H1 (cell line): Measurements from ENCODE around the gene SLC26A11. TPM values are rescaled to one million over a fixed set of nuclear protein-coding genes. Genes with fewer than 3 reads are reported as not detected.

Experiments used
- CTCF ChIA-PET: fragments of 300-600 bp; sonication (Branson Sonifier 250); formaldehyde crosslinking; loops from one replicate; lab custom pipeline; 2021; ENCODE audit not compliant: partially characterized antibody; lab: Charles Lee
- POLR2A ChIA-PET: fragments of 300-600 bp; sonication (Branson Sonifier 250); formaldehyde crosslinking; loops from one replicate; lab custom pipeline; 2021; ENCODE audit warnings: inconsistent platforms; ENCODE audit not compliant: partially characterized antibody; lab: Charles Lee
- DNase-seq, 2 experiments: peaks; one replicate each; pipeline versions ENCODE4 v3.0.0 to v3.0.0-alpha.2; 2010 to 2022; ENCODE audit warnings: low spot score in 2 of 2, low read depth in 1 of 2, mixed read lengths in 1 of 2
- FAIRE-seq: peaks from 2 replicates; lab custom pipeline; 2011; peaks lifted over from hg19 to GRCh38; lab: Jason Lieb, UNC
- H2AFZ ChIP-seq: 2 replicates; pipeline ENCODE4 v1.8.1; 2012; ENCODE audit warnings: low read length, inconsistent platforms
- H2AK5ac ChIP-seq: 2 replicates; pipeline ENCODE4 v1.6.1; 2013; ENCODE audit warnings: low read depth, low read length
- H2BK120ac ChIP-seq: replicated peaks from 2 replicates; pipeline ENCODE3; 2013; ENCODE audit warnings: low read depth, low read length, inconsistent platforms
- H2BK12ac ChIP-seq: 2 replicates; pipeline ENCODE4 v1.6.1; 2013; ENCODE audit warnings: low read depth, low read length
- H2BK15ac ChIP-seq: 2 replicates; pipeline ENCODE4 v1.6.1; 2013; ENCODE audit warnings: low read length
- H2BK20ac ChIP-seq: 2 replicates; pipeline ENCODE4 v1.6.1; 2013; ENCODE audit warnings: low read length
- H2BK5ac ChIP-seq: 2 replicates; pipeline ENCODE4 v1.6.1; 2013; ENCODE audit warnings: low read depth, low read length
- H3K14ac ChIP-seq: 2 replicates; pipeline ENCODE4 v1.6.1; 2013; ENCODE audit warnings: inconsistent platforms; ENCODE audit not compliant: insufficient read length
- H3K18ac ChIP-seq: 2 replicates; pipeline ENCODE4 v1.6.1; 2013; ENCODE audit warnings: low read length; ENCODE audit errors: extremely low read depth
- H3K23ac ChIP-seq: 2 replicates; pipeline ENCODE4 v1.6.1; 2013; ENCODE audit warnings: inconsistent platforms; ENCODE audit not compliant: insufficient read length
- H3K23me2 ChIP-seq: 2 replicates; pipeline ENCODE4 v1.6.1; 2013; ENCODE audit warnings: low read depth, low read length
- H3K27ac ChIP-seq: 2 replicates; pipeline ENCODE4 v1.6.1; 2011; ENCODE audit warnings: low read depth, low read length, inconsistent platforms
- H3K27me3 ChIP-seq, 4 experiments: replicated peaks in 1 of 4; 1 replicate in 1 of 4; 2 replicates in 3 of 4; pipeline versions ENCODE4 v1.6.1 to v1.8.1; 2011 to 2013; ENCODE audit warnings: low read length in 3 of 4, mild to moderate bottlenecking in 3 of 4, inconsistent platforms in 2 of 4, mixed read lengths in 2 of 4, moderate library complexity in 1 of 4; ENCODE audit not compliant: control insufficient read depth in 3 of 4, insufficient read depth in 3 of 4; ENCODE audit errors: extremely low read depth in 1 of 4
- H3K36me3 ChIP-seq, 4 experiments: 2 replicates each; pipeline versions ENCODE4 v1.6.1 to v1.8.1; 2011 to 2013; ENCODE audit warnings: mild to moderate bottlenecking in 4 of 4, low read length in 3 of 4, moderate library complexity in 2 of 4, control low read depth in 1 of 4, inconsistent platforms in 1 of 4; ENCODE audit not compliant: insufficient read depth in 4 of 4, control insufficient read depth in 2 of 4
- H3K4ac ChIP-seq: replicated peaks from 2 replicates; pipeline ENCODE3; 2013; ENCODE audit warnings: low read length, low read depth, mixed read lengths, inconsistent platforms; ENCODE audit not compliant: insufficient read length
- H3K4me1 ChIP-seq, 4 experiments: replicated peaks in 1 of 4; 1 replicate in 1 of 4; 2 replicates in 3 of 4; pipeline versions ENCODE4 v1.6.1 to v1.8.1; 2011 to 2013; ENCODE audit warnings: low read length in 3 of 4, inconsistent platforms in 2 of 4, mixed read lengths in 1 of 4; ENCODE audit not compliant: insufficient read depth in 4 of 4, control insufficient read depth in 3 of 4
- H3K4me2 ChIP-seq, 2 experiments: 2 replicates each; pipeline versions ENCODE4 v1.6.1 to v1.8.1; 2011 to 2013; ENCODE audit warnings: low read depth in 2 of 2, low read length in 2 of 2, control low read depth in 1 of 2, inconsistent platforms in 1 of 2, mild to moderate bottlenecking in 1 of 2; ENCODE audit not compliant: insufficient read depth in 1 of 2
- H3K4me3 ChIP-seq, 4 experiments: fragments of 200-600, 300-600 bp in 1 of 4; sonication (generic), shearing (Covaris generic), sonication (Bioruptor Twin) in 1 of 4; 2 replicates each; pipeline versions ENCODE4 v1.5.1 to v1.8.1; 2011 to 2016; ENCODE audit warnings: low read length in 4 of 4, low read depth in 3 of 4, control low read depth in 2 of 4, inconsistent platforms in 2 of 4, mild to moderate bottlenecking in 2 of 4, mixed read lengths in 1 of 4, moderate library complexity in 1 of 4; ENCODE audit not compliant: insufficient read depth in 2 of 4; ENCODE audit errors: extremely low read depth in 1 of 4
- H3K56ac ChIP-seq: replicated peaks from 2 replicates; pipeline ENCODE3; 2013; ENCODE audit warnings: low read depth, mild to moderate bottlenecking, mixed read lengths, low read length, inconsistent platforms; ENCODE audit not compliant: insufficient read length
- H3K79me1 ChIP-seq: 2 replicates; pipeline ENCODE4 v1.6.1; 2013; ENCODE audit warnings: low read depth, low read length, control low read depth
- H3K79me2 ChIP-seq, 2 experiments: 2 replicates each; pipeline versions ENCODE4 v1.6.1 to v1.8.1; 2012 to 2013; ENCODE audit warnings: low read length in 2 of 2, mild to moderate bottlenecking in 2 of 2, inconsistent platforms in 1 of 2; ENCODE audit not compliant: insufficient read depth in 2 of 2, control insufficient read depth in 1 of 2
- H3K9ac ChIP-seq, 4 experiments: replicated peaks in 1 of 4; 1 replicate in 1 of 4; 2 replicates in 3 of 4; pipeline versions ENCODE4 v1.6.1 to v1.8.1; 2011 to 2013; ENCODE audit warnings: low read depth in 3 of 4, low read length in 3 of 4, control low read depth in 2 of 4, mild to moderate bottlenecking in 2 of 4, moderate library complexity in 2 of 4, inconsistent platforms in 1 of 4; ENCODE audit errors: extremely low read depth in 1 of 4
- H3K9me3 ChIP-seq, 2 experiments: 2 replicates each; pipeline versions ENCODE4 v1.6.1 to v1.8.1; 2012 to 2013; ENCODE audit warnings: mild to moderate bottlenecking in 2 of 2, moderate library complexity in 2 of 2, control low read depth in 1 of 2, inconsistent platforms in 1 of 2, low read depth in 1 of 2, low read length in 1 of 2, mixed read lengths in 1 of 2; ENCODE audit not compliant: insufficient read depth in 2 of 2
- H4K20me1 ChIP-seq, 2 experiments: replicated peaks in 1 of 2; 2 replicates each; pipeline versions ENCODE3 to v1.8.1; 2011 to 2013; ENCODE audit warnings: inconsistent platforms in 2 of 2, low read length in 2 of 2, mild to moderate bottlenecking in 1 of 2; ENCODE audit not compliant: insufficient read depth in 2 of 2, control insufficient read depth in 1 of 2
- H4K5ac ChIP-seq: 2 replicates; pipeline ENCODE4 v1.6.1; 2013; ENCODE audit warnings: low read length, low read depth, mixed read lengths, inconsistent platforms; ENCODE audit not compliant: insufficient read length
- H4K8ac ChIP-seq: 2 replicates; pipeline ENCODE4 v1.8.0; 2013; ENCODE audit warnings: mild to moderate bottlenecking, moderate library complexity, low read length, inconsistent platforms; ENCODE audit not compliant: insufficient read depth; ENCODE audit errors: extremely low read depth
- H4K91ac ChIP-seq: replicated peaks from 2 replicates; pipeline ENCODE3; 2013; ENCODE audit warnings: low read length, mixed read lengths, inconsistent platforms; ENCODE audit not compliant: insufficient read length
- BCL11A ChIP-seq, 2 experiments: IDR thresholded peaks; one replicate each; pipeline ENCODE4 v1.6.1; 2011; ENCODE audit warnings: low read depth in 2 of 2, low read length in 2 of 2, mild to moderate bottlenecking in 2 of 2
- BRCA1 ChIP-seq: IDR thresholded peaks from 2 replicates; pipeline ENCODE4 v1.6.1; 2012; ENCODE audit warnings: low read depth, low read length, improper control_type of control experiment
- CBX8 ChIP-seq: fragments of 300-800, 300-1000 bp; sonication (generic); IDR thresholded peaks from 2 replicates; pipeline ENCODE4 v1.7.1; 2016; ENCODE audit warnings: low read depth, low read length, borderline replicate concordance
- CHD1 ChIP-seq: IDR thresholded peaks from 2 replicates; pipeline ENCODE4 v1.6.1; 2012; ENCODE audit warnings: low read depth, low read length, improper control_type of control experiment
- JUN ChIP-seq: IDR thresholded peaks from 2 replicates; pipeline ENCODE4 v1.6.1; 2011; ENCODE audit warnings: low read depth, mild to moderate bottlenecking, improper control_type of control experiment, low read length
- KDM5A ChIP-seq: fragments of 200-600 bp; IDR thresholded peaks from 2 replicates; pipeline ENCODE4 v1.7.1; 2012; ENCODE audit warnings: mild to moderate bottlenecking, low read length, inconsistent platforms, mixed read lengths
- NRF1 ChIP-seq: IDR thresholded peaks from 2 replicates; pipeline ENCODE4 v1.6.1; 2011; ENCODE audit warnings: mild to moderate bottlenecking, low read depth, low read length, improper control_type of control experiment
- PHF8 ChIP-seq: fragments of 200-600 bp; sonication (generic); conservative IDR thresholded peaks from 2 replicates; pipeline ENCODE4 v1.7.1; 2012; ENCODE audit warnings: low read depth, mild to moderate bottlenecking, inconsistent platforms, low read length, moderate library complexity
- RAD21 ChIP-seq, 2 experiments: IDR thresholded peaks in 1 of 2; conservative IDR thresholded peaks in 1 of 2; 2 replicates each; pipeline ENCODE4 v1.6.1; 2011; ENCODE audit warnings: low read depth in 2 of 2, low read length in 2 of 2, improper control_type of control experiment in 1 of 2, inconsistent platforms in 1 of 2, mild to moderate bottlenecking in 1 of 2, moderate library complexity in 1 of 2
- RNF2 ChIP-seq: fragments of 200-900, 300-1000 bp; sonication (generic); IDR thresholded peaks from 2 replicates; pipeline ENCODE4 v1.7.1; 2016; ENCODE audit warnings: borderline replicate concordance, low read depth, mild to moderate bottlenecking, antibody characterized with exemption, low read length; ENCODE audit not compliant: poor library complexity, severe bottlenecking; ENCODE audit errors: missing control alignments
- RXRA ChIP-seq: IDR thresholded peaks from 2 replicates; pipeline ENCODE4 v1.6.1; 2011; ENCODE audit warnings: low read depth, mild to moderate bottlenecking, low read length, moderate library complexity; ENCODE audit not compliant: insufficient read depth
- SUZ12 ChIP-seq: fragments of 200-600 bp; sonication (generic); IDR thresholded peaks from 2 replicates; pipeline ENCODE4 v1.6.1; 2012; ENCODE audit warnings: mild to moderate bottlenecking, inconsistent platforms, low read length, moderate library complexity, mixed read lengths
- TAF1 ChIP-seq: IDR thresholded peaks from 2 replicates; pipeline ENCODE4 v1.6.1; 2011; ENCODE audit warnings: mild to moderate bottlenecking, low read depth, low read length
- TEAD4 ChIP-seq: IDR thresholded peaks from 2 replicates; pipeline ENCODE4 v1.6.1; 2012; ENCODE audit warnings: low read depth, low read length, inconsistent platforms, mixed read lengths
- WGBS, 2 experiments: shearing (Covaris generic) in 1 of 2; methylation state at CpG; one replicate each; pipeline versions ENCODE4 v1.1.6 to v1.1.7; 2013 to 2015; ENCODE audit warnings: low lambda C conversion rate in 2 of 2, mixed read lengths in 2 of 2, inconsistent platforms in 1 of 2, low coverage in 1 of 2, missing lambda C conversion rate in 1 of 2; ENCODE audit not compliant: insufficient replicate concordance in 2 of 2, insufficient coverage in 1 of 2, insufficient read length in 1 of 2; ENCODE audit errors: extremely low coverage in 1 of 2, missing lambda C conversion rate in 1 of 2; 5-methylcytosine and 5-hydroxymethylcytosine counted together
- polyA plus RNA-seq, 7 experiments: library from polyadenylated mRNA; depleted of rRNA in 3 of 7; stranded (reverse) in 5 of 7; unstranded in 2 of 7; fragments of >200 nt in 5 of 7; fragments of 200-250 nt in 2 of 7; gene quantifications; 1 replicate in 5 of 7; 2 replicates in 1 of 7; 4 replicates in 1 of 7; pipeline versions ENCODE4 v1.2.1 to v1.2.3, GENCODE V29; 2011 to 2013; ENCODE audit warnings: missing spikeins in 2 of 7, mixed read lengths in 2 of 7
- total RNA-seq: library from RNA; stranded (reverse); fragmentation: NEBNext Ultra II Directional; extraction: Animal tissue kit (Norgen Biotek cat#: 25700); gene quantifications from 2 replicates; pipeline ENCODE4 v1.2.1, GENCODE V29; 2021

Gene SLC26A11
- total and polyA plus RNA-seq, 2 of the 8 experiments (the other 6 are each of a cell fraction or from before 2014, with no cell fraction given): 15.5 to 25.9 TPM

DNA sequence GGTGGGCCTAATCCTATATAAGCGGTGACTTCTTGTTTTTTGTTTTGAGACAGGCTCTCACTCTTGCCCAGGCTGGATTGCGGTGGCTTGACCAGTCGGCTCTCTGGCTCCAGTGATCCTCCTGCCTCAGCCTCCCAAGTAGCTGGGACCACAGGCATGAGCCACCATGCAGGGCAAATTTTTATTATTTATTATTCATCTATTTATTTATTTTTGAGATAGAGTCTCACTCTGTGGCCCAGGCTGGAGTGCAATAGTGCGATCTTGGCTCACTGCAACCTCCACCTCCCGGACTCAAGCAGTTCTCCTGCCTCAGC lies 35.8 kb downstream of the SLC26A11 start:
- 95% methylated on average over 5 of the region's 5 CpGs; no CpG with 5 or more reads in 1 of the 2 experiments for WGBS, 2 experiments
- CTCF ChIA-PET: interaction anchor here (1.2 to 4.6 kb wide), 3 partner anchors 23 to 128 kb away, joined by 3 to 34 read pairs (median 3); no protein-coding TSS in a partner anchor
- H3K4me3 ChIP-seq: no peak overlapping the region
- H2BK12ac ChIP-seq: no peak overlapping the region
- H3K36me3 ChIP-seq: no peaks in the 10 kb centered on the region
- H3K27ac ChIP-seq: no peak overlapping the region
- no peak overlapping the region for H3K4me2 ChIP-seq
- no peaks in the 10 kb centered on the region for H3K79me2 ChIP-seq
- H3K4me1 ChIP-seq: peaks cover 2 to 15% (median 8%) of the 10 kb centered on the region in 4 experiments; a peak in 6 of 7 replicates
- no peak overlapping the region for H2BK120ac ChIP-seq
- TF ChIP-seq RXRA (no peak), KDM5A (no peak), BRCA1 (no peak), CHD1 (no peak), CBX8 (no peak), NRF1 (no peak), RNF2 (no peak), RAD21 (IDR thresholded peaks at IDR 0.05 in 1 of 2, conservative IDR thresholded peaks at IDR 0.05 in 1 of 2; ENCODE audit: low read depth in 2 of 2, low read length in 2 of 2) (no peak), SUZ12 (no peak), BCL11A (IDR thresholded peaks at IDR 0.05; ENCODE audit: low read depth in 2 of 2, low read length in 2 of 2) (no peak), TEAD4 (no peak), PHF8 (no peak), JUN (no peak), TAF1 (no peak)
- no peak overlapping the region for H2AFZ ChIP-seq
- FAIRE-seq (no peak), DNase-seq (no peak)
- H3K14ac ChIP-seq: no peak overlapping the region
- H4K20me1 ChIP-seq: peaks cover 0 to 2% of the 10 kb centered on the region in 2 experiments
- H2BK5ac ChIP-seq: no peak overlapping the region
- H2BK15ac ChIP-seq: no peak overlapping the region
- H3K18ac ChIP-seq: no peak overlapping the region
- no peak overlapping the region for H4K5ac ChIP-seq
- H3K4ac ChIP-seq: no peak overlapping the region
- no peaks in the 10 kb centered on the region; the same call in 1 of the 2 replicates for H3K23me2 ChIP-seq
- no peaks in the 10 kb centered on the region for H3K27me3 ChIP-seq
- POLR2A ChIA-PET: interaction anchor here (1.1 to 1.6 kb wide), 4 partner anchors 12 to 50 kb away, joined by 3 read pairs; no protein-coding TSS in a partner anchor
- no peaks in the 10 kb centered on the region for H3K9me3 ChIP-seq
- no peak overlapping the region for H4K91ac ChIP-seq
- no peak overlapping the region for H3K56ac ChIP-seq
- H4K8ac ChIP-seq: no peak overlapping the region
- no peaks in the 10 kb centered on the region for H3K79me1 ChIP-seq
- H2AK5ac ChIP-seq: no peak overlapping the region
- H2BK20ac ChIP-seq: no peak overlapping the region
- H3K23ac ChIP-seq: no peak overlapping the region
- H3K9ac ChIP-seq: no peak overlapping the region
